NCI-H146 (cell line): ENCODE results near the gene MBD5.
A peak's percentile ranks its signal among the peaks of the same experiment; 100 is the strongest.

Source experiments
- DNase-seq: peaks from one replicate; lab custom pipeline; 2025; lab: John Stamatoyannopoulos, UW

MBD5 gene

DNA sequence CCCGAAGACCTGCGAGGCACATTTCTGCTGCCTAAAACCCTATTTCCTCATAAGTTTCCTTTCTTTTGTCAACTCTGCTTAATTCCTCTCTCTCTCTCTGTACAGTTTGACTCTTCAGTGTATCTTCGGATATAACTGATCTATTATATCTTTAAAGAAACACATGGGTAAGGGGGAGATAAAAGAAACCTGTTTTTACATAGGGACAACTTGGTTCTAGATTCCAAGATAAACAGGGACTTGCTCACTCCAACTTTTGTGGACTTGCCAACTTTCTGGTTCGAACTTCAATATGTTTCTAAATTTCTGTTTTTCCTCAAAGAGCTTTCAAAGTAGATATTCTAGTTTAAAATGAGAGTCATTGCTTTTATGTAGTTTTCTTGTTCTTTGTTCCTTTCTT is 441.0 kb downstream of the MBD5 start:
- DNase-seq = no peak

DNA sequence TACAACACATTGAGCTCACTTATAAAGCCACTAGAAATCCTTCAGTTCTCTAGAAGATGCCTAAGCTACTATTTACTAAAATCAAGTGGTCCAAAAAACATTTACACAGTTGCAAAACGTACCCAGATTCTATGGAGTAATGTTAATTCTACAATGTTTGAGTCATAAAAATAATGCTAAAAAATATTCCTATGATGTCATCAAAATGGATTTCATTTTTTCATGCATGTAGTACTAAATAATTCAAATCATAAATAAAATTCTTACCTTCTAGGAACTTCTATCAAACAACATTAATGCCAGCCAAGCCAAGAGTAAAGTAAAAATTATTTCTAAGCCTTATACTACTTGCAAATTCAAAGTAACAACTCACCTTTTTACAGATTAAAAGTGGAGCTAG is 454.7 kb downstream of the MBD5 start:
- DNase-seq = no peak

DNA sequence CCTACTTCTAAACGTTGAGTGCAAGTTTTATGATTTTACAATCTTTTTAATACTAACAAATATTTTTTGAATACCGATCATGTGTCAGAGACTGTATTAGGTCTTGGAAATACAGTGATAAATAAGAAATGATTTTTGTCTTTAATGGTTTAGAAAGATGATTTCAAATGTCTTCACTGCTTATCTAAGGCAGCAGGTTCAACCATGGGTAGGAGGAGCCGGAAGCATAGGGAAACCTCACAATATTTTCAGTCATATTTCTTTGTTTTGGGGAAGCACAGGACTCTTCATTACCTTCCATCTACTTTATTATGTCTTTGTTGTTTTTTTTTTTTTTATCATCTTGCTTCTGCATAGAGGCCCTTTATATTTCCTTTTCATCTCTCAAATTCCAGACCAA is 458.5 kb downstream of the MBD5 start:
- DNase-seq = no peak

DNA sequence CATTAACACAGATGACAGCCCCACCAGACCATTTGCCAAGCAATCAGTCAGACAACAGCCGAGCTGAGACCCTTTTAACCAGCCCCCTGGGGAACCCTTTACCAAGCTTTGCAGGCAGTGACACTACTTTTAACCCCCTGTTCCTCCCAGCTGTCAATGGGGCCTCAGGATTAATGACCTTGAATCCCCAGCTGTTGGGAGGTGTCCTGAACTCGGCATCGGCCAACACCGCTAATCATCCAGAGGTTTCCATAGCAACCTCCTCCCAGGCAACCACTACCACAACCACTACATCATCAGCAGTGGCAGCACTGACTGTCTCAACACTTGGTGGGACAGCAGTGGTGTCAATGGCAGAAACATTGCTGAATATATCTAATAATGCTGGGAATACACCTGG is 462.8 kb downstream of the MBD5 start:
- DNase-seq = no peak

DNA sequence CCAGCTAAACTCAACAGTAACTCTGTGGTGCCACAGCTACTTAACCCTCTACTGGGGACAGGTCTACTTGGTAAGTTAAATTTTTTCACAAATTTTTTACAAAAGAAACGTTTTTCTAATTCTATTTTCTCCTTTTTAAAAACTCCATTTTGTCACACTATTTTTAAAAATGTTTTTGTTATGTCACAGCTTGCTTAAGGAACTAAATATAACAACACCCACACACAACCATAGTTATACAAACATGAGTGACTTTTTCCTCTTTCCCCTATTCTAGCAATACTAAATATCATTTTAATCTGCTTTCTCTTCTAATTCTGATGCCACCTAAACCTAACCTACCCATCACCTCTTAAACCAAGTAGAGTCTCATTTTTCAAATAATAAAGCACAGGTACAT is 463.2 kb downstream of the MBD5 start:
- DNase-seq = no peak

DNA sequence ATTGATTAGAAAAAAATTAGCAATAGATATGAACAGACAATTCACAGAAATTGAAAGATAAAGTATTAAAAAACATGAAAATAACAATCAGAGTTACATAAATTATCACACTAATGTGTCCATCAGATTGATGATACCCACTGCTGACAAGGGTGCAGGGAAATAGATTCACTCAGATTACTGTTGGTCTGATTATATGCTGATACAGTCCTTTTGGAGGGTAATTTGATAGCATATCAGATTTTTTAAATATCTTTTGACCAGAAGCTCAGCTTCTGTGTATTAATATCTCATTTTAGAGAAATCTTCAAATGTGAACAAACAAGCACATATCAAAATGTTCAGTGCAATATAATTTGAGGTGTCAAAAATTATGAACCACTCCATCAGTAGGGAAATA is 465.8 kb downstream of the MBD5 start:
- no peak for DNase-seq

DNA sequence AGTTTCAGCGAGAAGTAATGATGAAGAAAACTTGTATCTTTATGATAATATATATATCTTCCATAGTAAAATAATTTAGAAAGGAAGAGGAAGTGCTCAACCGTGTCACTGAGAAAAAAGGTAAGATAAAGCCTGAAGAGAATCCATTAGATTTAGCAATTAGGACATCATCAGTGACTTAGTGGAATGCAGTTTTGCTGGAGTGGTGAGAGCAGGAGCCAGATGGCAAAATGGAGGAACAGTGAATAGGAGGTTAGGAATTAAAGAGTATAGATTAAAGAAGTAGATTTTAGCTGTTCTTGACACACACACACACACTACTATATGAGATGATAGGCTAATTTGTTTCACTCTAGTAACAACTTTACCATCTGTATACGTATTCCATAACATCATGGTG is 466.5 kb downstream of the MBD5 start:
- no peak for DNase-seq

DNA sequence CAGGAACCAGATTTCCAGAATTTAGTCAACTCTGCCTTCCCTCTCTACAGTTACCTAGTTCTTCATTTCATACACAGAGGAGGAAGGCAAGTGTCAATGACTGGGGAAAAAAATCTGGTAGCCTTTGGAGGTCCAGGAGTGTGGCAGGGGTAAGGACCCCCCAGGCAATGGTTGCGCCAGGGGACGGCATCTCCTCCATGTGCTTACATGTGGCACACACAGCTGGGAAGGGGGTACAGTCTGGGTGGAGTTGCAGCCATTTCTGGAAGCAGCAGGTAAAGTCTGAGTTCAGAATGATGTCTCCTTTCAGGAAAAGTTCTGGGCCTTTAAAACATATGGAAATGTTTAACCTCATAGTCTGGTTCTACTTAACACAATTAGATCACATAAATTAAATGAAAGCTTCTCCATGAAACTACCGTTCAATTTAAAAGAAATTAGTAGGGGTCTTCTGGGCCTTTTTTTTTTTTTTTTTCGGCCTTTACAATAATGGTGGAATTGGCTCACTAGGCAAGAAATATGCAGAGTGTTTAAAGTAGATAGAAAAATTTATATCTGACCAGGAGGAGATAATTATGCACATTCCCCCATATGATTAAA is 470.0 kb downstream of the MBD5 start:
- no peak for DNase-seq

DNA sequence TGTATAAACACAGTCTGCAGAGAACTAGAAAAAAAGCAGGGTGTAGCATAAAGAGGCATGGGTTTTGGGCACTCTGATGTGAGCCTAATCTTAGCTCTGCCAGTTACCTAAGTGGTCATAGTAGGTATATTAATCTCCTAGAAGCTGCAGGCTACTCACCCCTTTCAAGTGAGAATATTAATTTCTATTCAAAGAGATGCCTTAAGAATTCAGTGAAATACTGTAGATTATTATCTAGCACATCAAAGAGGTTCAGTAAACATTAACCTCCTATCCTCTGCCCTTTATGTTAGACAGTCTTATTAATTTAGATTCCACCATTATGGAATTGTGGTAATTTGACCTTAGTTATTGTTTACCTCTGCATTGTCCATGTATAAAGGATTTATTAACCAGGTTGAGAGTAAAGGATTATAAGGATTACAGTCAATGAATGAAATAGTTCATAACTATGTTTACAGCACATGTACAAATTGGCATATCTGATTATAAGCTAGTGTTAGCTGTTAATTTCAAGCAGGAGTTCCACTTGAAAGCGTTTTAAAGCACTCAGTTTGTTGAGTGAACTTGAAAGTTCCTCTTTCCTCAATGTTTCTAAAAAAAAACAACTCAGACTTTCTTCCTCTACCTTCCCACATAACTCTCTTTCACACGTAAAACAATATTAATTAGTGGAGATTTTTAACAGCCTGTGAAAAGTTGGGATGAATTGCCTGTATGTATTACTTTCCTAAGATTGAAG is 473.1 kb downstream of the MBD5 start:
- DNase-seq = no peak

DNA sequence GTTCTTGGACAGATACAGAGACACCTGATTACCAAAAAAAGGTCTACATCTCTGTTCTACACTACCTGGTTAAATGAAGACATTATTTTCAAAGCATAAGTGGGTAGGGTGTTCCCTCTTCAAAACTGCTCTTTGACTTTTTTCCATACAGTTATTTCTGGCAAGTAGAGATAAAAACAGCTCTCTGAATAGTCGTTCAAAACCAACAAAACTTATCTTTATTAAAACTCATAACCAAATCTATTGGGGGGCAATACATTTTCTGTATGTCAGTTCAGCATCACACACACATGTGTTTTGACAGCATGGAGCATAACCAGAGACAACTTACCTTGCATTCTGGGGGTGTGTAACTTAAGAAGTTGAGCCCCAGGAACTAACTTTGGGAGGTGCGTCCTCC is 474.7 kb downstream of the MBD5 start:
- DNase-seq = no peak

DNA sequence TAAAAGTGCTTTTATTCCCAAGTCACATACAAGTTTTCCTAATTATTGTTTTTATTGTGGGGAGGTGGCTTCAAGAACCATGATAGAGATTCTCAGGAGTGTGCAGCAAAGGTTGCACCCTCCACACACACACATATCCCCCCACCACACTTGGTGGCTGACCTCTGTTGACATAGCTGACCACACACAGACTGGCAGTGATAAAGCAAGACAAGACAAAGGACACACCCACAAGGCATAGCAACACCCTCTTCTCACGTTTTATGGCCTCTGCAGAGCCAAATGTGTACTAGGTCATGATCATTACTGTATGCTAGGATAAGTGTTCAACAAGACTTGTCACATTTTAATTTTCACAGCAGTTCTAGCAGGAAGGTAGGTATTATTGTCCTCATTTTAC is 480.7 kb downstream of the MBD5 start:
- DNase-seq = peak; percentile 31

DNA sequence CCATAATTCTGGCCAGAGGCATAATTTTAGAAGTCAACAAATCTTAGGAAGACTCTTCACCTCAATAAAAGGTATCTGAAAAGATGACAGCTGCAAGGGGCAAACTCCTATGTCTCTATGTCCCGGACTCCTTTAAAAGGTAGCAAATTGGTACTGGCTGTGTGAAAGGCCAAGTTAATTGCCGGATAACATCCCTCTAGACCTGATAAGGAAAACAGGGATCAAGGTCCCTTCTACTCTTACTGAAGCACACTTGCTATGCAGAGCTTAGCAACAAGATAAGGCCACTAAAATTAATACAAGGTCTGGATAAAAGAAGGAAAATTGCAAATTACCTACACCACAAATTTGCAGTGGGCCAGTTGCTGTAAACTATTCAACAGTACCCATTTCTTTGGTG is 482.6 kb downstream of the MBD5 start:
- peak; percentile 23 for DNase-seq

DNA sequence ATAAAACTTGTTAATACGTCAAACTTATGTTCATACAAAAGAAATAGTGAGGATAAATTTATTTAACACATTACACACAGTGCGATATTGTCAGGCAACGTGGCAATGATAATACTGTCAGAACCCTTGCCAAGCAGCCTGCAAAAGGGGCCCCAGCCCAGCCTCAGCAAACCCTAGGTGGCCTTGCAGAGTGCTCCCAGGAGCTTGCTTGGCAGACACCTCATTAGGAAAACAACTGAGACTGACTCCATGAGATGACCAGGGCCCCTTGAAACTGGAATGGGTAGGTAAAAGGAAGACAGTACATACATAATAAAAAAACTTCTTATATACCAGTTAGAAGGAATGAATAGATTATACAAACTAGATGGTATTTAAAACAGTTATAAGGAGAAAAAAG is 487.1 kb downstream of the MBD5 start:
- no peak for DNase-seq

DNA sequence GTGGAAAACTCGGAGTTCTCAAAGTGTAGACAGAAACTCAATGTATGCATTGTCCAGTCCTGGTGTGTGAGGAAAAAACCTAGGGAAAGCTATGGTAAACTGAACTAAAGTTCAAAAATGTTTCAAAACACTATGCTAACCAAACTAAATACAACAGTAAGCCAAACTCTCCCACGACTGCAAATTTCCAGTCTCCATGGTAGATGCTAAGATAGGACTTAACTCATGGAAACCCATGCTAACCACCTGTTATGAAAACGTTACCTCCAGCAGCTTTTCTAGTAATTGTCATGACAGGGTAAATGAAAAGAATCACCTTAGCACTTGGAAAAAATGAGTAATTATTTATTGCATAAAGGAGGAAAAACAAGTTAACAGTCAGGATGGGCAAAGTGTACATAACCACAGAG is 488.0 kb downstream of the MBD5 start:
- DNase-seq = no peak

DNA sequence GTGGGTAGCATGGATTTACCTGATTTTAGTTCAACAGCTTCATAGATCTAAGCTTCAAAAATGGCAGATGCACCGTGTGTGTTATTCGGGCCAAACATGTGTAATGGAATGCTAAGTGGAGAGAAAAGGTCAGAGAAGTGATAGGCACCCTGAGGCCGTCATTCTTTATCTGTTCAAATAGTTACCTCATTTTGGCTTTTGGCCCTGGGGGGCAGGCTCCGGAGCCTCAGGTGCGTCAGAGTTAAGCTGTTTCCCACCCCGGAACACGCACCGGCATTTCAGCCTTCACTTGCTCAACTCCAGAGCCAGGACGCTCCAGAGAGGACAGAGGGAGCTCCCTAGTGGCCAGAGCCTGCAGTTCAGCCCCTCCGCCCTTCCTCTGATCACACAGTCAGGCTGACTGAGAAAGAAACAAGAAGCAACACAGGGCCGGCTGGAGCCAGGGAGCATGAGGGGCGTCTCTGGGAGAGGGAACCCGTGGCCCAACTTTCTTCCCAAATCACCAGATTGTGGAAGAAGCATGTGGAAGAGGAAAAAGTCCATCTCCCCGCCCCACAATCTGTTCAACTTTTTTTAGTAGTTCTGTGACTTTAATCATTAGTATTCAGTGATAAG is 488.5 kb downstream of the MBD5 start:
- peak; percentile 69 for DNase-seq

DNA sequence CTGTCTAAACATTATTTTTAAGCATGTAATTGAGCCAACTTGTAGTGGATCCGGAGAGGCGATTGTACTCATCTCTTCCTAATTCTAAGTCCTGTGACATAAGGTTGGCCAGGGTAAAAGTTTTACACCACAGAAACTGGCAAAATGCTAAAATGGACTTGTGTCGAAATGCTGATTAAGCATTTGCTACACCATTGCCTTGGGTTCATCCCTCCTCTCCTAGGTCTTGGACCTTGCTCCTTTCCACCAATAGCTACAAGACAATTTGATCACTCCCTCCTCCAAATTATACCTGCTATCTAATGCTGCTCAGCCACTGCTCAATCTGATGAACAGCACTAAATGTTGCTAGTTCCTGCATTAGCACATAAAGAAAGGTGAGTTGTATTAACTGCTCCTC is 491.0 kb downstream of the MBD5 start:
- no peak for DNase-seq

DNA sequence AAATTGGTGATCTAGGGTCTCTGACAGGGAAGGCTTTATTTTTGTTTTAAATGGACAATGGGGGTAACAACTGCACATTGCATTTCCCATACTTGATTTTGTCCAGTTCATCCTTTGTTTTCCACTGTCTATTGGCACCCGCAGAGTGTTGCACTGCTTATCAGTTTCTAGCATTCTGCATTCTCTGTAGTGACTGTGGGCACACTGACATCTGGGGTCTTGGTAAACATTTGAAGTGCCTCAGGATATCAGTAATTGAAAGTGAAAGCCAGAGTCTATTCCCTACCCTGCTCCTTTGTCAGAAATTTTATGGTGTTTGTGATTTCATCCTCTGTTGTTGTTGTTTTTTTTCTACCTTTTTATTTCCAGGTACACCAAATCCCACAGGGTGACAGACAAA is 491.6 kb downstream of the MBD5 start:
- peak; percentile 23 for DNase-seq

DNA sequence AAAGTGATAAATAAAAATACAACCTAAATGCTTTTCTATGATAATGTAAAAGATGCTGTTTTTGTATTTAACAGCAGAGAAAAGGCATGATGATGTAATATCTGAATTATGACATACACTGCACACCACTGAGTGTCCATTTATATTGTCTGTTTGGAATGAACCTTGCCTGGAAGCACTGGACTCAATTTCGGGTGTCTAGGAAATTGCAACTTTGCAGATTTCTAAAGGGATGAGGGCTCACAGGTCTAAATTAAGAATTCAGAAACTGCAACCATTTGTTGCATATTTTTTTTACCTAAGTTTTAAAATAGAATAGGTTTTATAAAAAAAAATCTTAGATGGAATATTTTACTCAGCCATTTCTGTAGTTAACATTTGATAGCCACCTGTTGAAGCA is 492.5 kb downstream of the MBD5 start:
- DNase-seq = no peak

DNA sequence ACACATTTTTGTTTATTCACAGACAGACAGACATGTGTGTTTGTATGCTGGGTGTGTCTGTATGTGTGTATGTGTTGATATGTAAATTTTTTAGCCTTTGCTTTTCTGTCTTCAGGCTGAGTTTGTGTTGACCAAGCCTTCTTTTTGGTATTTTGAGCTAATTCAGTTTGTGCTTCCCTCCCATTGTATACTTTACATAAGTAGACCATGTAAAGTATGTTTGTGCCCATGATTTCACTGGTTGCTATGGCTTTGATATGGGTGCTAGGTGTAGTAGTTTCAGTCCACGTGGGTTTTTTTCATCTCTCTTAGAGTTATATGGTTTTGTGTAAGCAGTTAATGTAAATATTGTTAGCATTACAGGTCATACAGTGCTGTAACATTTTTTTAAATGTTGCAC is 494.2 kb downstream of the MBD5 start:
- no peak for DNase-seq

DNA sequence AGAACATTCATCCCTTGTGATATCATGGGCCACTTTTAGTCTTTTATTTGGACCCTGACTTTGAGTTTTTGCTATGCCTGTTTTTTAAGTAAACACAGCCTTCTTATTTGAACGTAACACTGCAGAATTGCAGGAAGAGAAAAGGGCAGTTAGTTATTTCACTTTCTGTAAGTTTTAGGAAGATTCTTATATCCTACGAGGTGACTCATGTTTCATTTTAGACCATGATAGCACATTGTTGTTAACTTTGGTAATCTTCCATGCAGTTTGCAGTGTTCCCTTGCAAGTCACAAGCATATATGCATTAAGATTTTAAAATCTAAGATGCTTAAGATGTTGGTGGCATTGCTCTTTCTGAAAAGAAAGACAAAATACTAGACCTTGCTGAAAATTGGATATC is 495.1 kb downstream of the MBD5 start:
- DNase-seq = no peak

DNA sequence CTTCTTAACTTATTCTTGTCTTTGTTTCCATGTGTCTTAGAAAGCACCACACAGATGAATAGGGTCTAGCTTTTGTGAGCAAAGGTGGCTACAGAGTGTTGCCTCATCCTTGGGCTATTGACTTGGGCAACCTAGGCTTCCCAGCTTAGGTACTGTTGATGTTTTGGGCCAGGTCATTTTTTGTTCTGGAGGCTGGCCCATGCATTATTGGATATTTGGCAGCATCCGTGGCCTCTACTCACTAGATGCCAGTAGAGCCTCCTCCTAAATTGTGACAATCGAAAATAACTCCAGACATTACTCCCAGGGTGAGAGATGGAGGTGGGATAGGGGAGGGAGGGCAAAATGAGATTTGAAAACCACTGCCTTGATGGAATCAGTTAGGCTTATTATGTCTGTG is 496.4 kb downstream of the MBD5 start:
- DNase-seq = no peak

DNA sequence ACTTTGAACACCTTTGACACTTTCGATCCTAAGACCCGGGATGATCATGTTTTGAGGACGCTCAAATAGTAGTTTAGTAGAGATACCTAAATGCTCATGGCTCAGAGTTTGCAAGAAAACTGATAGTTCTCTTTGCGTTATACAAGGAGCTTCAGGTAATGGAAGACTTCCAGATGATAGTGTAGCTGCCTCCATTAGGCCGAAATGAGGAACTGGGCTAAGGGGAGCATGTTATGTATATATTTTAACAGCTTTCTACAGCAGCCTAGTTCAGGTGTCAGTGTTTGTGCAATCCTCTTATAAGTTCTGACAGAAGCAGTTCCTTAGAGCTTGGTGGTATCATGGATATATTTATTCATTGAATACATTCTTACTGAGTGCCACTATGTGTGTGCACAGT is 496.9 kb downstream of the MBD5 start:
- DNase-seq = no peak

DNA sequence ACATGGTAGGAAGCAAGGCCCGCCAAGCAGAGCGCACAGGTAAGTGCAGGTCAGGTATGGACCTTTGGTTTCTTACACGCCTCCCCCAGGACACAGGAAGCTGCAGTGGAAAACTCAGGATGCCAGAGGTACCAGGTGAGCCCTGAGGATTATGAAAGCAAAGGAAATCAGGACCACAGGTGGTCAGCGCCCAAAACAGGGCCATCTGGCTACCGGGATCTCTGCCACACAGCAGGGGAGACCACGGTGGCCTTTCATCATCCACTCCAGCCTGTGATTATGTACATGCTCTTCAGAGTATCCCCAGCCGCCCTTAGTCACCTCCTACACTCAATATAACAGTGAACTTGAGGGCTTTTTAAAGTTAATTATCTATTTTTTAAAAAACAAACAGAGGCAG is 498.1 kb downstream of the MBD5 start:
- peak; percentile 94 for DNase-seq

DNA sequence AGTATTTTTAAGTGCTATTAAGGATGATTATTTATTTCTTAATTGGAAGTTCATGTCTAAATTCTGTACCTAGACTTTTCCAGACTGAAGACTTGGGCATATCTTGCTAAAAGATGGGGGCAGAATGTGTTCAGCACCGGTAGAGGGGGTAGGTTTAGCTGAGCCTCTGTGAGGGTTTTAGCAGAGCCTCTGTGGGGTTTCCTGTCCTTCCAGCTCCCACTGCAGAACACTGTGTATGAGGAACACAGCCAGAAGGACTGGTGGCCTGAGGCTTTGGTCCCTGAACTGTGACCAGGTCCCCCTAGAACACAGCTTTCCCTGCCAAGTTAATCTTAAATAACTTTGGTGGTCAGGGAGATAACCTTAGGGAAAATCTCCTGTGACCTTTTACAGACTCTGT is 500.3 kb downstream of the MBD5 start:
- no peak for DNase-seq
